VCaP (cell line): Measurements from ENCODE around the gene FXYD5.

Experiments
- H3K27ac ChIP-seq: fragments of 450-650 bp; 2 replicates; pipeline ENCODE4 v1.5.1; 2017
- CTCF ChIP-seq: fragments of 450-650 bp; conservative IDR thresholded peaks from 2 replicates; pipeline ENCODE4 v1.5.1; 2017; ENCODE audit warnings: mild to moderate bottlenecking, moderate library complexity

Gene FXYD5

GRCh38 chr19:35162471-35163326 is 8.2 kb downstream of the FXYD5 start:
- no peak for TF ChIP-seq CTCF
- H3K27ac ChIP-seq: no peak overlapping the region

GRCh38 chr19:35164418-35164817 is 9.9 kb downstream of the FXYD5 start:
- no peak for TF ChIP-seq CTCF
- no peak overlapping the region for H3K27ac ChIP-seq

- TF ChIP-seq CTCF: no peak
- no peak overlapping the region for H3K27ac ChIP-seq
These were observed 10.9 kb downstream of the FXYD5 start for GRCh38 chr19:35165200-35166058.

GRCh38 chr19:35166100-35167063 is 11.8 kb downstream of the FXYD5 start:
- no peak overlapping the region for H3K27ac ChIP-seq

GRCh38 chr19:35167251-35168119 is 12.9 kb downstream of the FXYD5 start:
- no peak for TF ChIP-seq CTCF
- no peak overlapping the region for H3K27ac ChIP-seq

More at GRCh38 chr19:35166100-35167063, 11.8 kb downstream of the FXYD5 start:
- no peak for TF ChIP-seq CTCF

- no peak for TF ChIP-seq CTCF
- H3K27ac ChIP-seq: no peak overlapping the region
These were observed 13.7 kb downstream of the FXYD5 start for GRCh38 chr19:35168196-35168595.
